HCT116 (cell line): Measurements from ENCODE around the gene ACTL7B. TPM values are rescaled to one million over a fixed set of nuclear protein-coding genes. Genes with fewer than 3 reads are reported as not detected.

Experiments
- ATAC-seq: fragments of 200-7000 bp; cut with Tn5 transposase; 2 replicates; pipeline ENCODE4 v1.9.1; 2020; ENCODE audit warnings: mild to moderate bottlenecking, moderate library complexity
- BruUV-seq: library from RNA; stranded (reverse); fragments of 400-500 nt; replicated peaks from 2 replicates; lab custom pipeline; 2021; lab: Mats Ljungman, UMichigan
- CTCF ChIA-PET: fragments of 300-600 bp; sonication (Branson Sonifier 250); formaldehyde crosslinking; loops from one replicate; lab custom pipeline; 2021; ENCODE audit warnings: antibody characterized with exemption; lab: Charles Lee
- POLR2A ChIA-PET: fragments of 300-600, 350-600 bp; sonication (Branson Sonifier 250); formaldehyde crosslinking; loops from one replicate; lab custom pipeline; 2021; ENCODE audit warnings: antibody characterized with exemption; lab: Charles Lee
- RAD21 ChIA-PET, 2 experiments: fragments of 300-600 bp; sonication (Branson Sonifier 250); formaldehyde crosslinking; loops; one replicate each; lab custom pipeline; 2023; ENCODE audit warnings: low total read pairs in 2 of 2; ENCODE audit not compliant: uncharacterized antibody in 2 of 2, unreplicated experiment in 2 of 2, low non-redundant PET in 1 of 2; lab: Charles Lee
- DNase-seq: peaks from one replicate; pipeline ENCODE4 v3.0.0-alpha.2; 2010; ENCODE audit warnings: low read depth, low spot score
- H2AFZ ChIP-seq: fragments of 200-600 bp; shearing (Covaris generic), sonication (generic); 2 replicates; pipeline ENCODE4 v1.6.1; 2017; ENCODE audit warnings: low read depth, mixed run types, mixed read lengths, antibody characterized with exemption, low read length; ENCODE audit not compliant: poor library complexity, severe bottlenecking
- H3K27ac ChIP-seq: 2 replicates; pipeline ENCODE4 v1.5.1; 2012; ENCODE audit warnings: low read depth, low read length
- H3K27me3 ChIP-seq: fragments of 200-600 bp; sonication (generic); 2 replicates; pipeline ENCODE4 v1.6.1; 2016; ENCODE audit warnings: mixed run types, low read length, mixed read lengths; ENCODE audit not compliant: insufficient read depth
- H3K36me3 ChIP-seq, 2 experiments: fragments of 200-500 bp in 1 of 2; fragments of 200-600 bp in 1 of 2; sonication (Bioruptor generic) in 1 of 2; sonication (generic) in 1 of 2; 2 replicates each; pipeline versions ENCODE4 v1.5.1 to v1.6.1; 2014 to 2016; ENCODE audit warnings: low read length in 2 of 2, inconsistent platforms in 1 of 2, mixed read lengths in 1 of 2, mixed run types in 1 of 2; ENCODE audit not compliant: insufficient read depth in 2 of 2, control insufficient read depth in 1 of 2
- H3K4me1 ChIP-seq, 2 experiments: fragments of 200-600 bp in 1 of 2; sonication (generic) in 1 of 2; 2 replicates each; pipeline versions ENCODE4 v1.5.1 to v1.6.1; 2012 to 2017; ENCODE audit warnings: low read length in 2 of 2, inconsistent platforms in 1 of 2, mild to moderate bottlenecking in 1 of 2, mixed read lengths in 1 of 2, mixed run types in 1 of 2, moderate library complexity in 1 of 2; ENCODE audit not compliant: insufficient read depth in 2 of 2, control insufficient read depth in 1 of 2
- H3K4me2 ChIP-seq: fragments of 200-600 bp; sonication (generic); 2 replicates; pipeline ENCODE4 v1.6.1; 2017; ENCODE audit warnings: mixed run types, low read length, mixed read lengths
- H3K4me3 ChIP-seq, 2 experiments: fragments of 200-600 bp in 1 of 2; sonication (generic) in 1 of 2; replicated peaks in 1 of 2; 2 replicates each; pipeline ENCODE4 v1.5.1; 2011 to 2016; ENCODE audit warnings: low read length in 2 of 2, control low read depth in 1 of 2, low read depth in 1 of 2, mild to moderate bottlenecking in 1 of 2, mixed read lengths in 1 of 2, mixed run types in 1 of 2
- H3K79me2 ChIP-seq: fragments of 200-600 bp; sonication (generic); 2 replicates; pipeline ENCODE4 v1.6.1; 2017; ENCODE audit warnings: mild to moderate bottlenecking, mixed run types, low read length, moderate library complexity, mixed read lengths; ENCODE audit not compliant: insufficient read depth
- H3K9ac ChIP-seq: fragments of 200-600 bp; sonication (generic); 2 replicates; pipeline ENCODE4 v1.6.1; 2016; ENCODE audit warnings: low read length, mixed read lengths
- H3K9me2 ChIP-seq: fragments of 200-600 bp; sonication (generic), shearing (Covaris generic); 2 replicates; pipeline ENCODE4 v1.6.1; 2017; ENCODE audit warnings: mixed run types, mild to moderate bottlenecking, moderate library complexity; ENCODE audit not compliant: insufficient read depth
- H3K9me3 ChIP-seq, 2 experiments: fragments of 200-500 bp in 1 of 2; fragments of 200-600 bp in 1 of 2; sonication (Bioruptor generic) in 1 of 2; sonication (generic) in 1 of 2; 2 replicates each; pipeline ENCODE4 v1.6.1; 2014 to 2017; ENCODE audit warnings: low read length in 2 of 2, mixed read lengths in 2 of 2, inconsistent platforms in 1 of 2, low read depth in 1 of 2, mild to moderate bottlenecking in 1 of 2, mixed run types in 1 of 2, moderate library complexity in 1 of 2; ENCODE audit not compliant: control insufficient read depth in 1 of 2, insufficient read depth in 1 of 2
- H4K20me1 ChIP-seq: fragments of 200-600 bp; sonication (generic), shearing (Covaris generic); 2 replicates; pipeline ENCODE4 v1.6.1; 2017; ENCODE audit warnings: mixed run types, mild to moderate bottlenecking, moderate library complexity; ENCODE audit not compliant: insufficient read depth
- CBX3 ChIP-seq: IDR thresholded peaks from 2 replicates; pipeline ENCODE4 v1.6.1; 2012; ENCODE audit warnings: low read depth
- CEBPB ChIP-seq: IDR thresholded peaks from 2 replicates; pipeline ENCODE4 v1.6.1; 2012; ENCODE audit warnings: low read depth
- EGR1 ChIP-seq: IDR thresholded peaks from 2 replicates; pipeline ENCODE4 v1.6.1; 2012; ENCODE audit warnings: low read depth
- ELF1 ChIP-seq: IDR thresholded peaks from 2 replicates; pipeline ENCODE4 v1.6.1; 2012; ENCODE audit warnings: low read depth, borderline replicate concordance
- EZH2 ChIP-seq: fragments of 200-600 bp; sonication (generic); IDR thresholded peaks from 2 replicates; pipeline ENCODE4 v1.6.1; 2017; ENCODE audit warnings: antibody characterized with exemption, mixed run types
- EZH2phosphoT487 ChIP-seq: fragments of 200-600 bp; IDR thresholded peaks from 2 replicates; pipeline ENCODE4 v1.6.1; 2018; ENCODE audit warnings: antibody characterized with exemption, borderline replicate concordance
- FOSL1 ChIP-seq: IDR thresholded peaks from 2 replicates; pipeline ENCODE4 v1.6.1; 2012; ENCODE audit warnings: low read depth
- POLR2AphosphoS5 ChIP-seq: IDR thresholded peaks from 2 replicates; pipeline ENCODE4 v1.6.1; 2011; ENCODE audit warnings: mild to moderate bottlenecking, low read depth, low read length, moderate library complexity
- RAD21 ChIP-seq: IDR thresholded peaks from 2 replicates; pipeline ENCODE4 v1.6.1; 2012; ENCODE audit warnings: low read depth, mild to moderate bottlenecking
- SIN3A ChIP-seq: IDR thresholded peaks from 2 replicates; pipeline ENCODE4 v1.6.1; 2012; ENCODE audit warnings: low read depth
- SRF ChIP-seq: IDR thresholded peaks from 2 replicates; pipeline ENCODE4 v1.6.1; 2012; ENCODE audit warnings: low read depth
- YY1 ChIP-seq: IDR thresholded peaks from 2 replicates; pipeline ENCODE4 v1.6.1; 2011; ENCODE audit warnings: low read length, low read depth, moderate library complexity, mild to moderate bottlenecking; ENCODE audit not compliant: insufficient replicate concordance; ENCODE audit errors: extremely low read depth
- ZNF274 ChIP-seq: fragments of 200-500 bp; sonication (Bioruptor generic); IDR thresholded peaks from 2 replicates; pipeline ENCODE4 v1.6.1; 2014; ENCODE audit warnings: mild to moderate bottlenecking, low read depth, low read length, inconsistent platforms
- intact Hi-C: fragments of 100-400 bp; cut with micrococcal nuclease; formaldehyde crosslinking; loops from 2 replicates; pipeline ENCODE4 v1.10.0; 2022
- total RNA-seq: library from RNA; stranded (reverse); gene quantifications from one replicate; pipeline ENCODE4 v1.2.1, GENCODE V29; 2021; ENCODE audit not compliant: unreplicated experiment
- TF ChIP-seq, protein P1 (sequence below): IDR thresholded peaks from 2 replicates; pipeline ENCODE4 v1.6.1; 2012
- TF ChIP-seq, protein P2 (sequence below): IDR thresholded peaks from 2 replicates; pipeline ENCODE4 v1.6.1; 2012
- TF ChIP-seq, protein P3 (sequence below): IDR thresholded peaks from 2 replicates; pipeline ENCODE4 v1.6.1; 2011; ENCODE audit warnings: mild to moderate bottlenecking, low read length, moderate library complexity; ENCODE audit not compliant: insufficient replicate concordance; ENCODE audit errors: extremely low read depth
- TF ChIP-seq, protein P4 (sequence below), 3 experiments: fragments of 200-600 bp in 1 of 3; sonication (generic) in 1 of 3; IDR thresholded peaks in 2 of 3; conservative IDR thresholded peaks in 1 of 3; 2 replicates each; pipeline ENCODE4 v1.5.1; 2012 to 2017; ENCODE audit warnings: low read depth in 2 of 3, low read length in 2 of 3, antibody characterized with exemption in 1 of 3, borderline replicate concordance in 1 of 3, control low read depth in 1 of 3, mild to moderate bottlenecking in 1 of 3, mixed read lengths in 1 of 3, mixed run types in 1 of 3, moderate library complexity in 1 of 3; ENCODE audit not compliant: insufficient read depth in 1 of 3

Gene ACTL7B
- total RNA-seq, 1 experiment from 2014 or later = not detected

DNA sequence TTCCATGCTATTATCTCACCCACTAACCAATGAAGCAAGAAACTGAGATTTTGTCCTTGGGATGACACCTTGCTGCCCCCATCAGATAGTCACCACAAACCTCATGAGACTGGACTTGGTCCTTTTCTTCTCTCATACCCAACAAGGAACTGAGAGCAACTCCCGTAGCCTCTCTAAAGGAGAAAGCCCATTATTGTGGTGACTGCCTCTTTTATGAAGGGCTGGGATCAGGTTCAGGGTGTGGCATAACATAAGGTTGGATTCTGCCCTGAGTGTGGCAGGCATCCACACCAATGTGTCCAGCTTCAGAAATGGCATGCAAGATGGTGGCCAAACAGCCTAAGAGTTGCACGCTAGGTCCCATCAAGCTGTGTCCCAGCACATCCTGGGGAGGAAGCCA lies 5.0 kb upstream of the ACTL7B start:
- no peaks in the 10 kb centered on the region for H3K9me3 ChIP-seq
- H3K27ac ChIP-seq = no peak overlapping the region
- BruUV-seq = no TSS peak
- H3K27me3 ChIP-seq = no peaks in the 10 kb centered on the region
- no peak for DNase-seq
- H3K36me3 ChIP-seq = no peaks in the 10 kb centered on the region
- H3K4me3 ChIP-seq = no peak overlapping the region
- no peak for ATAC-seq
- no peaks in the 10 kb centered on the region for H3K79me2 ChIP-seq
- POLR2A ChIA-PET = no interaction called here
- H2AFZ ChIP-seq = no peak overlapping the region
- peaks cover 0 to 16% of the 10 kb centered on the region in 2 experiments; a peak in 2 of 4 replicates for H3K4me1 ChIP-seq
- CTCF ChIA-PET = no interaction called here
- no peak for TF ChIP-seq CEBPB
- TF ChIP-seq, protein P1, sequence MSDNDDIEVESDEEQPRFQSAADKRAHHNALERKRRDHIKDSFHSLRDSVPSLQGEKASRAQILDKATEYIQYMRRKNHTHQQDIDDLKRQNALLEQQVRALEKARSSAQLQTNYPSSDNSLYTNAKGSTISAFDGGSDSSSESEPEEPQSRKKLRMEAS = no peak
- no peak for TF ChIP-seq RAD21
- TF ChIP-seq SRF = no peak
- TF ChIP-seq POLR2AphosphoS5 = no peak
- no peak for TF ChIP-seq EZH2phosphoT487
- TF ChIP-seq EZH2 = no peak
- no peak for TF ChIP-seq YY1
- TF ChIP-seq, protein P2, sequence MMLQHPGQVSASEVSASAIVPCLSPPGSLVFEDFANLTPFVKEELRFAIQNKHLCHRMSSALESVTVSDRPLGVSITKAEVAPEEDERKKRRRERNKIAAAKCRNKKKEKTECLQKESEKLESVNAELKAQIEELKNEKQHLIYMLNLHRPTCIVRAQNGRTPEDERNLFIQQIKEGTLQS = no peak
- TF ChIP-seq, protein P3, sequence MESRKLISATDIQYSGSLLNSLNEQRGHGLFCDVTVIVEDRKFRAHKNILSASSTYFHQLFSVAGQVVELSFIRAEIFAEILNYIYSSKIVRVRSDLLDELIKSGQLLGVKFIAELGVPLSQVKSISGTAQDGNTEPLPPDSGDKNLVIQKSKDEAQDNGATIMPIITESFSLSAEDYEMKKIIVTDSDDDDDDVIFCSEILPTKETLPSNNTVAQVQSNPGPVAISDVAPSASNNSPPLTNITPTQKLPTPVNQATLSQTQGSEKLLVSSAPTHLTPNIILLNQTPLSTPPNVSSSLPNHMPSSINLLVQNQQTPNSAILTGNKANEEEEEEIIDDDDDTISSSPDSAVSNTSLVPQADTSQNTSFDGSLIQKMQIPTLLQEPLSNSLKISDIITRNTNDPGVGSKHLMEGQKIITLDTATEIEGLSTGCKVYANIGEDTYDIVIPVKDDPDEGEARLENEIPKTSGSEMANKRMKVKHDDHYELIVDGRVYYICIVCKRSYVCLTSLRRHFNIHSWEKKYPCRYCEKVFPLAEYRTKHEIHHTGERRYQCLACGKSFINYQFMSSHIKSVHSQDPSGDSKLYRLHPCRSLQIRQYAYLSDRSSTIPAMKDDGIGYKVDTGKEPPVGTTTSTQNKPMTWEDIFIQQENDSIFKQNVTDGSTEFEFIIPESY = no peak
- no peak for TF ChIP-seq ZNF274
- no peak for TF ChIP-seq CBX3
- no peak for TF ChIP-seq FOSL1
- TF ChIP-seq, protein P4, sequence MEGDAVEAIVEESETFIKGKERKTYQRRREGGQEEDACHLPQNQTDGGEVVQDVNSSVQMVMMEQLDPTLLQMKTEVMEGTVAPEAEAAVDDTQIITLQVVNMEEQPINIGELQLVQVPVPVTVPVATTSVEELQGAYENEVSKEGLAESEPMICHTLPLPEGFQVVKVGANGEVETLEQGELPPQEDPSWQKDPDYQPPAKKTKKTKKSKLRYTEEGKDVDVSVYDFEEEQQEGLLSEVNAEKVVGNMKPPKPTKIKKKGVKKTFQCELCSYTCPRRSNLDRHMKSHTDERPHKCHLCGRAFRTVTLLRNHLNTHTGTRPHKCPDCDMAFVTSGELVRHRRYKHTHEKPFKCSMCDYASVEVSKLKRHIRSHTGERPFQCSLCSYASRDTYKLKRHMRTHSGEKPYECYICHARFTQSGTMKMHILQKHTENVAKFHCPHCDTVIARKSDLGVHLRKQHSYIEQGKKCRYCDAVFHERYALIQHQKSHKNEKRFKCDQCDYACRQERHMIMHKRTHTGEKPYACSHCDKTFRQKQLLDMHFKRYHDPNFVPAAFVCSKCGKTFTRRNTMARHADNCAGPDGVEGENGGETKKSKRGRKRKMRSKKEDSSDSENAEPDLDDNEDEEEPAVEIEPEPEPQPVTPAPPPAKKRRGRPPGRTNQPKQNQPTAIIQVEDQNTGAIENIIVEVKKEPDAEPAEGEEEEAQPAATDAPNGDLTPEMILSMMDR (IDR thresholded peaks at IDR 0.05 in 2 of 3, conservative IDR thresholded peaks at IDR 0.05 in 1 of 3; ENCODE audit: borderline replicate concordance in 1 of 3, insufficient read depth in 1 of 3, low read depth in 2 of 3, low read length in 2 of 3) = no peak
- TF ChIP-seq ELF1 = no peak
- no peak for TF ChIP-seq SIN3A
- no peak for TF ChIP-seq EGR1
- intact Hi-C loops = no loop called here
- no peak overlapping the region for H3K4me2 ChIP-seq
- no peaks in the 10 kb centered on the region for H4K20me1 ChIP-seq
- H3K9ac ChIP-seq = no peak overlapping the region
- RAD21 ChIA-PET = no interaction called here
- H3K9me2 ChIP-seq = no peaks in the 10 kb centered on the region
